Keratinocyte (primary cell): ENCODE measurements around the gene GTF3C5.
"Not testable (repeated sequence)": the region's sequence is repeated elsewhere in the genome, so short reads cannot be mapped to it uniquely, and the experiment has no call there.

ENCODE experiments used
- CTCF ChIP-seq, 3 experiments: IDR thresholded peaks in 1 of 3; conservative IDR thresholded peaks in 1 of 3; optimal IDR thresholded peaks in 1 of 3; 2 replicates in 2 of 3; 3 replicates in 1 of 3; pipeline versions ENCODE3 to v1.5.1; 2011; ENCODE audit warnings: low read length in 3 of 3, mild to moderate bottlenecking in 3 of 3, moderate library complexity in 2 of 3, control low read depth in 1 of 3, inconsistent platforms in 1 of 3; ENCODE audit not compliant: insufficient read depth in 2 of 3; ENCODE audit errors: extremely low read depth in 1 of 3
- EZH2 ChIP-seq: IDR thresholded peaks from one replicate; pipeline ENCODE4 v1.6.1; 2012; ENCODE audit warnings: inconsistent platforms, mild to moderate bottlenecking, low read length, moderate library complexity

- TF ChIP-seq CTCF (optimal IDR thresholded peaks at IDR 0.05 in 1 of 3, IDR thresholded peaks at IDR 0.05 in 1 of 3, conservative IDR thresholded peaks at IDR 0.05 in 1 of 3; ENCODE audit: extremely low read depth in 1 of 3, insufficient read depth in 2 of 3, low read length in 3 of 3); EZH2: not testable (repeated sequence)
These were observed 50.3 kb downstream of the GTF3C5 start for GRCh38 chr9:133080786-133081779.
